Measurements from ENCODE around the gene RAB11A.

- TF ChIP-seq CTCF (IDR thresholded peaks at IDR 0.05) (no peak), EZH2 (IDR thresholded peaks at IDR 0.05; ENCODE audit: borderline replicate concordance, insufficient read depth, low read depth, low read length, poor library complexity, severe bottlenecking) (no peak)
Observed at GRCh38 chr15:65827065-65827464, 42.2 kb upstream of the RAB11A start.
